ENCODE data around the gene ABTB2.

Gene ABTB2

GRCh38 chr11:34317666-34318065 lies 40.1 kb downstream of the ABTB2 start:
- no peak for DNase-seq

GRCh38 chr11:34317036-34317360 lies 40.8 kb downstream of the ABTB2 start:
- DNase-seq, result no peak

GRCh38 chr11:34316347-34317035 lies 41.3 kb downstream of the ABTB2 start:
- peak in 7 of 56 donors; percentile 11 to 30 (median 21) for DNase-seq

- no peak for DNase-seq
These were observed 42.4 kb downstream of the ABTB2 start for GRCh38 chr11:34315394-34315793.

GRCh38 chr11:34314936-34315335 lies 42.9 kb downstream of the ABTB2 start:
- DNase-seq, result no peak

GRCh38 chr11:34314176-34314575 lies 43.6 kb downstream of the ABTB2 start:
- DNase-seq, result no peak

GRCh38 chr11:34313099-34313517 lies 44.7 kb downstream of the ABTB2 start:
- peak in 3 of 56 donors; percentile 5 to 39 (median 13) for DNase-seq

- no peak for DNase-seq
These were observed 46.7 kb downstream of the ABTB2 start for GRCh38 chr11:34311126-34311525.

- DNase-seq, result no peak
These were observed 47.8 kb downstream of the ABTB2 start for GRCh38 chr11:34309965-34310364.

- DNase-seq, result no peak
These were observed 48.8 kb downstream of the ABTB2 start for GRCh38 chr11:34308913-34309585.

- no peak for DNase-seq
These were observed 49.5 kb downstream of the ABTB2 start for GRCh38 chr11:34308049-34308912.

- no peak for DNase-seq
These were observed 52.0 kb downstream of the ABTB2 start for GRCh38 chr11:34305780-34306179.

- no peak for DNase-seq
These were observed 52.6 kb downstream of the ABTB2 start for GRCh38 chr11:34305193-34305592.

- DNase-seq, result no peak
These were observed 54.7 kb downstream of the ABTB2 start for GRCh38 chr11:34303028-34303570.

- DNase-seq, result no peak
These were observed 55.5 kb downstream of the ABTB2 start for GRCh38 chr11:34302046-34302921.

- no peak for DNase-seq
These were observed 56.9 kb downstream of the ABTB2 start for GRCh38 chr11:34300926-34301295.

- DNase-seq, result no peak
These were observed 57.5 kb downstream of the ABTB2 start for GRCh38 chr11:34300026-34300925.

- DNase-seq, result peak in 1 of 56 donors; percentile 8
These were observed 58.4 kb downstream of the ABTB2 start for GRCh38 chr11:34299284-34299972.

GRCh38 chr11:34298871-34299270 lies 58.9 kb downstream of the ABTB2 start:
- no peak for DNase-seq

All from amygdala (tissue), 56 donors.